Epithelial cell of esophagus (primary cell): ENCODE results near the gene CAV3.

Source experiments
- DNase-seq: peaks from one replicate; pipeline ENCODE4 v3.0.0; 2010; ENCODE audit warnings: low read depth
- H3K4me3 ChIP-seq: 2 replicates; pipeline ENCODE4 v1.5.1; 2011; ENCODE audit warnings: mild to moderate bottlenecking, low read length, control low read depth
- TF ChIP-seq, protein P1 (sequence below): IDR thresholded peaks from 2 replicates; pipeline ENCODE4 v1.5.1; 2011; ENCODE audit warnings: low read depth, mild to moderate bottlenecking, low read length, control low read depth, inconsistent platforms; ENCODE audit not compliant: insufficient read depth; ENCODE audit errors: missing control alignments

The CAV3 gene

DNA sequence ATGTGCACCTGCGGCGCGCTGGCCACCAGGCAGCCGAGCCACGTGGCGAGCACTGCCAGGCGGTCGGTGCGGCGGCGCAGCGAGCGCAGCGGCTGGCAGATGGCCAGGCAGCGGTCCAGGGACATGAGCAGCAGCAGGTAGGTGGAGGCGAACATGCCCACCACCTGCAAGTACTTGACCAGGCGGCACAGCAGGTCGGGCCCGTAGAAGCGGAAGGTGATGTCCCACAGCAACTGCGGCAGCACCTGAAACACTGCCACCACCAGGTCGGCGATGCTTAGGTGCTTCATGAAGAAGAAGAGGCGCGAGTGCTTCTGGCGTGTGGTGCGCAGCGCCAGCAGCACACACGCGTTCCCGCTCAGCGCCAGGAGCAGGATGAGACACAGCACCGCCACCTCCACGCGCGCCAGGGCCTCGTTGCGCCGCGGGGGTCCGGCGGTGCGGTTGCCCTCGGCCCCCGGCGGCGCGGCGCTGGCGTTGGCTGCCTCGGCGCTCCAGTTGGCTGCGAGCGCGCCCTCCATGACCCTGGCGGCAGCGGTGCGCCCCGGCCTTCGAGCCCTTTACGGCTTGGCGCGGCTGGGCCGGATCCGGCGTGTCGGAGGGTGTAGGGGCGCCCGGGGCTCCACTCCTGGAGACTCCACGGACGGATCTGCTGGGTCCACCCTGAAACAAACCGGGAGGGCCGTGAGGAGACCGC is 34.2 kb downstream of the CAV3 start:
- DNase-seq, result peak; percentile 86
- TF ChIP-seq, protein P1, sequence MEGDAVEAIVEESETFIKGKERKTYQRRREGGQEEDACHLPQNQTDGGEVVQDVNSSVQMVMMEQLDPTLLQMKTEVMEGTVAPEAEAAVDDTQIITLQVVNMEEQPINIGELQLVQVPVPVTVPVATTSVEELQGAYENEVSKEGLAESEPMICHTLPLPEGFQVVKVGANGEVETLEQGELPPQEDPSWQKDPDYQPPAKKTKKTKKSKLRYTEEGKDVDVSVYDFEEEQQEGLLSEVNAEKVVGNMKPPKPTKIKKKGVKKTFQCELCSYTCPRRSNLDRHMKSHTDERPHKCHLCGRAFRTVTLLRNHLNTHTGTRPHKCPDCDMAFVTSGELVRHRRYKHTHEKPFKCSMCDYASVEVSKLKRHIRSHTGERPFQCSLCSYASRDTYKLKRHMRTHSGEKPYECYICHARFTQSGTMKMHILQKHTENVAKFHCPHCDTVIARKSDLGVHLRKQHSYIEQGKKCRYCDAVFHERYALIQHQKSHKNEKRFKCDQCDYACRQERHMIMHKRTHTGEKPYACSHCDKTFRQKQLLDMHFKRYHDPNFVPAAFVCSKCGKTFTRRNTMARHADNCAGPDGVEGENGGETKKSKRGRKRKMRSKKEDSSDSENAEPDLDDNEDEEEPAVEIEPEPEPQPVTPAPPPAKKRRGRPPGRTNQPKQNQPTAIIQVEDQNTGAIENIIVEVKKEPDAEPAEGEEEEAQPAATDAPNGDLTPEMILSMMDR, result peak; percentile 57
- H3K4me3 ChIP-seq, result peak overlapping the region; percentile 27

DNA sequence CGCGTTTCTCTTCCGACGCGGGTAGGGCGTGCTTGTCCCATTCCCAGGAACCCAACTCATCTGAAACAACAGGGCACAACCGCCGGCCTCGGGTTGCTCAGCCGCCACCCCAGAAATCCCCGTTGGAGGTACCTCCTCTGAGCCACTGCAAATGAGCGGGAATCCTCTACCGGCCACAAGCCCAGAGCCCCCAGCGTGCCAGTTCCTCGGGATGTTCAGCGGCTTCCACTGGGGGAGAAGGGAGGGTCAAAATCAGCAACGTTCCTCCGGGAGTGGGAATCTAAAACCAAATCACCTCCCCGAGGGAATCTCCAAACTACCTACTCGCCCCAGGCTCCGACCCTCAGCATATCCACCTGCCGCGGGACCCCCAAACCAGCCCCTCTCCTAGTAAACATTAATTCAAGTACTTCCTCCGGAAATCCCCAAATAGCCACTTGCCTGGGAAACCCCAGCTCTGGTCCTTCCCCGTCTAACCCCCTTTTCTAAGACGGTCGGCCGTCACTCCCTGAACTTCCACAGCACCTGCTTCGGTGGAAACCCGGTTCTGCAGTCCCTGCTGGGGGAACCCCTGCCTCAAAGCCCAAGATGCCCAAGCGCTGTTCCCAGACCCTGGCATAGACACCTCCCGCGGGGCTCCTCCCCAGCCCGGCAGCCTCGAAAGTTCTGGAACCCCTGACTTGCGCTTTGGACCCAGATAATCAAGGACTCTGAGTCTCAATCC is 34.9 kb downstream of the CAV3 start:
- H3K4me3 ChIP-seq, result peak overlapping the region; percentile 38
- DNase-seq, result peak; percentile 9
- TF ChIP-seq, protein P1, result no peak

DNA sequence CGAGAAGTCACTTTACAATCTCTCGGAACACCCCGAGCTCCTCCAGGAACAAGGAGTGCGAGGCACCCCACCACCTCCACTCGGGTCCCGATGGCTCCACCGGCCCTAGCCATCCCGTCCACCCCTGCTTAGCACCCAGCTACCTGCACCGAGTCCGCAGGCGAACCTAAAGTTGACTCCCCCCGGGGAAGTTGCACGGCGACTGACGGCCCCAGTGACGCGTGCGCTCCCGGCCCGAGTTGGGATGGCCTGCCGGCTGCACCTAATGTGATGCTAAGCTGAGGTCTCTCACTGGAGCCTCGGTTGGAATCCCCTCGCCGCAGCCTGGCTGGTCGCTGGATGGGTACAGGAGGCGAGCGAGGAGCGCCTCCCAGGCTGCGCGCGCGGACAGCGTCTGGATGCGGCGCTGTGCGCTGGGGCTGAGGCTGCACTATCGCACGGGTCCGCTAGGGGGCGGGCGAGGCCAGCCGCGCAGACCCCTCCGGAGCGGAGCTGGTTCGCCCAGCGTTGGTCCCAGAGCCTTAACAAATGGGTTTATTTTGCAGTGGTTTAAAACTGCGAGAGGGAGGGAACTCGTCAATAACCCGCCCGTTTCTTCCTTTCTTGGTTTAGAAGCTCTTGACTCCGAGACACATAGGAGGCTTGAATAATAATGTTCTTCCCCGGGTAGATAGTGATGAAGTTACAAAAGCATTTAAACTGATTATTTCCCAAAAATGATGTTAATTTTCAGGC is 35.7 kb downstream of the CAV3 start, which contains the start of gene OXTR:
OXTR (minus strand) TSS at position 526 of the 735 bp plus-strand sequence. CDS start 1,426 bp downstream, outside the sequence.
- DNase-seq, result peak; percentile 69
- H3K4me3 ChIP-seq, result peak within 1 kb of the TSS; percentile 38
- TF ChIP-seq, protein P1, result peak; percentile 80

DNA sequence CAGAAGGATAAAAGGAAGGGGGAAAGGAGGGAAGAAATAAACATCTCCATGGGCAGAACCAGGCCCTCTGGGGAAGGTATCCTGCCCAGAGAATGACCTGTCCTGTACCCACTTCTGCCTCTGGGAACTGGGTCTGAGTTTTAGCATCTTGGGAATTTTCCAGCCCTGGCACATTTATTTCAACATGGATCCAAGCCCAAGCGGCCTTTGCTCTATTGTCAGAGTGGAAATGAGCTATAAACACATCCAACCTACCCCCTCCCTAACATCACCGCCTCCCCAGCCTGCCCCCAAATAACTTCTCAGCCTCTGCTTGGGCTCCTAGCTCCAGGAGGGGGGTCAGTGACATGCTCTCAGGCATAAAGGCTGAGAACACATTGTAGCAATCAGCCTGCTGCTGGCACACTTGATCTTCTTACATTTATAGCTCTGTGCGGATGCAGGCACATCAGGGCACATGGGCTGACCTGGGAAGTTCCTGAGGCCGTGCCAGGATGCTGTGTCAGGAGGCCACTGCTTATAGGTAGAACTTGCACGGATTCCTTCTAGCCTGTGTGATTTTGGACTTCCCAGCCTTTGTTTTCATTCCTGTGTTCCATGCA is 40.4 kb downstream of the CAV3 start:
- TF ChIP-seq, protein P1, result no peak

DNA sequence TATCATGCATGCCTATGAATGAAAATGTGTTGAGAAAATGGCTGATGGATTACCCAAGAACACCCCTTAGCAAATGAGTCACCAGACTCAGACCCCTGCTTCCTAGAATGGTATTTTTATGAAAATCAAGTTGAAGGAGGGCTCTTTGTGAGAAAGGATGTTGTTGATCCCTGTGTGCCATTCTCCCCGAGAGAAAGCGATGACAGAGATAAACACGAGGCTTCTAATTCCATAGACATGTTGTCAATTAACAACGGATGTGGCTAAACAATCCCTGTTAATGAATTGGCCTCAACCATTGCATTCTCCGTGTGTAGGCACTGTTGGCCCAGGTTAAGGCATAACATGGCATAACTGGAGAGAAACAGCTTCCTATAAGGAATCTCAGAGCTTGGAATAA is 41.6 kb downstream of the CAV3 start:
- no peak overlapping the region for H3K4me3 ChIP-seq
- TF ChIP-seq, protein P1, result no peak
- no peak for DNase-seq

More for the DNA sequence above, 40.4 kb downstream of the CAV3 start:
- H3K4me3 ChIP-seq, result no peak overlapping the region
- no peak for DNase-seq

DNA sequence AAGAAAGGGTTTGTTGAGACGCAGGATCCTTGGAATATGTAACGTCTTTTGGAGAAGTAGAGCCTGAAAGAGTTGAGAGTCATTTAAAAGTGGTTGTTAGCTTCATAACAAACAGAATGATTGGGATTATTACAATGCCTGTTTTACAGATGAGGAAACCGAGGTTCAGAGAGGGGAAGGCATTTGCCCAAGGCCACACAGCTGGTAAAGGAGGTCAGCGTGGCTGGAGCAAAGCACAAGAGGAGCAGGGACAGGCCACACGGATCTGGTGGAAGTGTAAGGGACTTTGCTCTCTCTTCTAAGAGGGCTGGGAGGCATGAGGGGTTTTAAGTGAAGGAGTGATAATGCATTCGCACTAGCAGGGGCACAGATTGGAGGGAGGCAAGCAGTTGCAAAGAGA is 42.0 kb downstream of the CAV3 start:
- no peak overlapping the region for H3K4me3 ChIP-seq
- TF ChIP-seq, protein P1, result no peak
- no peak for DNase-seq
